GM12874 (cell line): ENCODE data around the gene GIMAP2.

Experiments
- CTCF ChIP-seq: IDR thresholded peaks from 2 replicates; pipeline ENCODE4 v1.5.1; 2011; ENCODE audit warnings: low read depth, mild to moderate bottlenecking, control low read depth, low read length, moderate library complexity; ENCODE audit not compliant: insufficient read depth

The GIMAP2 gene

GRCh38 chr7:150715293-150715692 lies 29.8 kb downstream of the GIMAP2 start:
- TF ChIP-seq CTCF, result no peak

- TF ChIP-seq CTCF, result no peak
Measured at GRCh38 chr7:150715738-150716137, 30.2 kb downstream of the GIMAP2 start.

DNA sequence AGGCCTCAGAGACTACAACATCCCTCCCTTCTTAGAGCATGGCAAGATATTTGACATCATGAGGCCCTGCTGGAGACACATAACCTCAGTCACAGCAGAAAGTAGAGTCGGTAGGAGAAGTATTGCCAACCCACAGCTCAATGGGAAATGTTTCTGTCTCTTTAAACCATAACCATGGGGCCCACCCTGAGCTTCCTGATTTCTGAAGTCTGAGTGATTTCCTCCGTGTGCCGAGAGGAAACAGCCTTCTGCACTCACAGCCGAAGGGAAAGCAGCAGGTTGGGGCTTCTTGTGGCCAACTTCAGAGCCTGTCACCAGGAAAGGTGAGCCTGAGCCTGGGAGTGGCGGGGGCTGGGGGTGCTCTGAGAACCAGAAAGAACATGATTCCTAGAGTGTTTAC lies 30.9 kb downstream of the GIMAP2 start, which contains the start of gene GIMAP1:
GIMAP1 (plus strand) TSS at position 246 of the 400 bp plus-strand sequence. CDS start 2,435 bp downstream, outside the sequence.
- no peak for TF ChIP-seq CTCF

DNA sequence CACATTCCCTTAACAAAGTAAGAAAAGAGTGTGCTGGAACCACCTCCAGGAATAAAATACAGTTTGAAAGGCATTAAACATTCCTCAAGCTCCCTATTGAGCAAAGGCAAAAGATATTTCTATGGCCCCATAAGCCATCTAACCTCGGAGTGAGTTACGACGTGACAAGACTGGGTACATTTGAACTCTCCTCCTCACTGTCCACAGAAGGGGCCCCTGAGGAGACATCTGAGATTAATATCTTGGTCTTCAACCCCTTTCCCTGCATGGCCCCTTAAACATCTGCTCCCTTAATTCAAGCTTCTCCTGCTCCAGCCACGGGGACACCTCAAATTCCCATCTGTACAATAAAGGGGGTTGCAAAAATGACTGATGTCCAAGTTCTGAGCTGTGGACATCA lies 31.4 kb downstream of the GIMAP2 start:
- no peak for TF ChIP-seq CTCF

GRCh38 chr7:150717814-150718420 lies 32.4 kb downstream of the GIMAP2 start:
- no peak for TF ChIP-seq CTCF

GRCh38 chr7:150719436-150719835 lies 33.9 kb downstream of the GIMAP2 start:
- no peak for TF ChIP-seq CTCF

DNA sequence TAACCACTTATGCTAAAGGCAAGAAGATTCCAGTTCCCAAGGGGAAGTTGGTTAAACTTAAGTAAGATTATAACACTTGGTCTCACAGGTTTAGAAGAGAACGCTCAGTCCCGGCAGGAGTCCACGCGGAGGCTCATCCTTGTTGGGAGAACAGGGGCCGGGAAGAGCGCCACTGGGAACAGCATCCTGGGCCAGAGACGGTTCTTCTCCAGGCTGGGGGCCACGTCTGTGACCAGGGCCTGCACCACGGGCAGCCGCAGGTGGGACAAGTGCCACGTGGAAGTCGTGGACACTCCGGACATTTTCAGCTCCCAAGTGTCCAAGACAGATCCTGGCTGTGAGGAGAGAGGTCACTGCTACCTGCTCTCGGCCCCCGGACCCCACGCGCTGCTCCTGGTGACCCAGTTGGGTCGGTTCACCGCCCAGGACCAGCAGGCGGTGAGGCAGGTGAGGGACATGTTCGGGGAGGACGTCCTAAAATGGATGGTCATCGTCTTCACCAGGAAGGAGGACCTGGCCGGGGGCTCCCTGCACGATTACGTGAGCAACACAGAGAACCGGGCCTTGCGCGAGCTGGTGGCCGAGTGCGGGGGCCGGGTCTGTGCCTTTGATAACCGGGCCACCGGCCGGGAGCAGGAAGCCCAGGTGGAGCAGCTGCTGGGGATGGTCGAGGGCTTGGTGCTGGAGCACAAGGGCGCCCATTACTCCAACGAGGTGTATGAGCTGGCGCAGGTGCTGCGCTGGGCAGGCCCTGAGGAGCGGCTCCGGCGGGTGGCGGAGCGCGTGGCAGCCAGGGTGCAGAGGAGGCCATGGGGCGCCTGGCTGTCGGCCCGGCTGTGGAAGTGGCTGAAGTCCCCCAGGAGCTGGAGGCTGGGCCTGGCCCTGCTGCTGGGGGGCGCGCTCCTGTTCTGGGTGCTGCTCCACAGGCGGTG lies 34.7 kb downstream of the GIMAP2 start:
- TF ChIP-seq CTCF, result no peak
